ENCODE data around the gene CDK8.

DNA sequence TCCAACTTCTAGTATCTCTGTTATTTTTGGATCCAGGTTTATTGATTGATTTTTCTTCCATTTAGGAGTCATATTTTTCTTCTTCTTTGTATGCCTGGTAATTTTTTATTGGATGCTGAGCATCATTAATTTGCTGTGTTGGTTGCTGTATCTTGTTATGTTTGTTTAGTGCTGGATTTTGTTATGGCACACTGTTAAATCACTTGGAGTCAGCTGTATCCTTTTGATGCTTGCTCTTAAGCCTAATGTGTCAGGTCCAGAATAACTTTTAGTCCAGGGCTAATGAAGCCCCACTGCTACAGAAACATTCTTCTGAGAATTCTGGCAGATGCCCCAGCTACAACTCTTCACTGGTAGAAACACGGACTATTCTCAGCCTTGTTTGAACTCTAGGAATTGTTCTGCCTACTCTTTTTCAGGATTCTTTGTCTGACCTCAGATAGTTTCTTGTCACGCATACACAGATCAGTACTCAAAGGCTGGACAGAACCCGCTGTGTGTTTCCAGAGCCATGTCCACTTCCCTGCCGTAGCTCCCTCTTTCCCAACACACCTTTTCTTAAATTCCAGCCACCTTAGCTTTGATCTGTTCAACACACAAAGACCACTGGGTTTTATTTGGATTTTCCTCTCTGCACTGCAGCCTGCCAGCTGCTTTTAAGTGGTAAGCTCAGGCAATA lies 166.5 kb downstream of the CDK8 start:
- no peak for TF ChIP-seq POLR2AphosphoS5 (IDR thresholded peaks at IDR 0.05; ENCODE audit: low read depth, low read length)
- TF ChIP-seq TAF1 (IDR thresholded peaks at IDR 0.05; ENCODE audit: borderline replicate concordance, insufficient read depth, low read length) = no peak
- TF ChIP-seq, protein P1, sequence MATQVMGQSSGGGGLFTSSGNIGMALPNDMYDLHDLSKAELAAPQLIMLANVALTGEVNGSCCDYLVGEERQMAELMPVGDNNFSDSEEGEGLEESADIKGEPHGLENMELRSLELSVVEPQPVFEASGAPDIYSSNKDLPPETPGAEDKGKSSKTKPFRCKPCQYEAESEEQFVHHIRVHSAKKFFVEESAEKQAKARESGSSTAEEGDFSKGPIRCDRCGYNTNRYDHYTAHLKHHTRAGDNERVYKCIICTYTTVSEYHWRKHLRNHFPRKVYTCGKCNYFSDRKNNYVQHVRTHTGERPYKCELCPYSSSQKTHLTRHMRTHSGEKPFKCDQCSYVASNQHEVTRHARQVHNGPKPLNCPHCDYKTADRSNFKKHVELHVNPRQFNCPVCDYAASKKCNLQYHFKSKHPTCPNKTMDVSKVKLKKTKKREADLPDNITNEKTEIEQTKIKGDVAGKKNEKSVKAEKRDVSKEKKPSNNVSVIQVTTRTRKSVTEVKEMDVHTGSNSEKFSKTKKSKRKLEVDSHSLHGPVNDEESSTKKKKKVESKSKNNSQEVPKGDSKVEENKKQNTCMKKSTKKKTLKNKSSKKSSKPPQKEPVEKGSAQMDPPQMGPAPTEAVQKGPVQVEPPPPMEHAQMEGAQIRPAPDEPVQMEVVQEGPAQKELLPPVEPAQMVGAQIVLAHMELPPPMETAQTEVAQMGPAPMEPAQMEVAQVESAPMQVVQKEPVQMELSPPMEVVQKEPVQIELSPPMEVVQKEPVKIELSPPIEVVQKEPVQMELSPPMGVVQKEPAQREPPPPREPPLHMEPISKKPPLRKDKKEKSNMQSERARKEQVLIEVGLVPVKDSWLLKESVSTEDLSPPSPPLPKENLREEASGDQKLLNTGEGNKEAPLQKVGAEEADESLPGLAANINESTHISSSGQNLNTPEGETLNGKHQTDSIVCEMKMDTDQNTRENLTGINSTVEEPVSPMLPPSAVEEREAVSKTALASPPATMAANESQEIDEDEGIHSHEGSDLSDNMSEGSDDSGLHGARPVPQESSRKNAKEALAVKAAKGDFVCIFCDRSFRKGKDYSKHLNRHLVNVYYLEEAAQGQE (IDR thresholded peaks at IDR 0.05; ENCODE audit: insufficient read depth in 1 of 2, low read depth in 2 of 2, low read length in 2 of 2) = no peak
- no peak for TF ChIP-seq SIN3A (IDR thresholded peaks at IDR 0.05; ENCODE audit: borderline replicate concordance, insufficient read depth, low read length)
- TF ChIP-seq FOXP2 (optimal IDR thresholded peaks at IDR 0.05; ENCODE audit: borderline replicate concordance, extremely low read depth, extremely low read length, insufficient read depth) = no peak
